ENCODE measurements around the gene ASTN2.

GRCh38 chr9:116905171-116905588 is 509.7 kb downstream of the ASTN2 start:
- TF ChIP-seq CTCF (IDR thresholded peaks at IDR 0.05) (no peak), POLR2A (IDR thresholded peaks at IDR 0.05) (no peak)

Data from right lobe of liver (tissue), 4 donors.